Measurements from ENCODE around the gene BCL11B. TPM values are rescaled to one million over a fixed set of nuclear protein-coding genes. Genes with fewer than 3 reads are reported as not detected.

BCL11B gene
- total RNA-seq, 1 donor from 2014 or later, result 0.85 TPM

GRCh38 chr14:99277530-99277929 lies 5.5 kb upstream of the BCL11B start:
- peaks cover 6 to 10% of the 10 kb centered on the region in 2 donors for H3K4me1 ChIP-seq
- no peak overlapping the region for H3K27ac ChIP-seq
- DNase-seq (ENCODE audit: low spot score in 2 of 2), result no peak
- no peak overlapping the region for H3K4me3 ChIP-seq
- H3K36me3 ChIP-seq, result no peaks in the 10 kb centered on the region
- TF ChIP-seq CTCF (IDR thresholded peaks at IDR 0.05), result no peak
- H3K27me3 ChIP-seq, result peaks cover 16% of the 10 kb centered on the region
- intact Hi-C loops (cut with DNase I), result no loop called here
- no peaks in the 10 kb centered on the region for H3K9me3 ChIP-seq

GRCh38 chr14:99276482-99276881 lies 4.5 kb upstream of the BCL11B start:
- Histone ChIP-seq H3K27me3 (peaks cover 26% of the 10 kb centered on the region), H3K4me1 (peaks cover 6 to 17% of the 10 kb centered on the region in 2 donors), H3K27ac (no peak overlapping the region), H3K4me3 (no peak overlapping the region), H3K36me3 (no peaks in the 10 kb centered on the region), H3K9me3 (no peaks in the 10 kb centered on the region)
- no peak for DNase-seq (ENCODE audit: low spot score in 2 of 2)
- TF ChIP-seq CTCF (IDR thresholded peaks at IDR 0.05), result no peak
- intact Hi-C loops (cut with DNase I), result no loop called here

- H3K4me1 ChIP-seq, result peaks cover 13 to 25% of the 10 kb centered on the region in 2 donors
- peaks cover 35% of the 10 kb centered on the region for H3K27me3 ChIP-seq
- H3K36me3 ChIP-seq, result no peaks in the 10 kb centered on the region
- no peak overlapping the region for H3K4me3 ChIP-seq
- no peak overlapping the region for H3K27ac ChIP-seq
- DNase-seq (ENCODE audit: low spot score in 2 of 2), result no peak
- H3K9me3 ChIP-seq, result no peaks in the 10 kb centered on the region
- intact Hi-C loops (cut with DNase I), result no loop called here
- TF ChIP-seq CTCF (IDR thresholded peaks at IDR 0.05), result no peak
Observed at GRCh38 chr14:99275222-99275584, 3.2 kb upstream of the BCL11B start.

- Histone ChIP-seq H3K36me3 (no peaks in the 10 kb centered on the region), H3K27ac (no peak overlapping the region), H3K4me3 (peak overlapping the region; percentile 25 to 55), H3K9me3 (no peaks in the 10 kb centered on the region), H3K4me1 (peaks cover 13 to 25% of the 10 kb centered on the region in 2 donors), H3K27me3 (peaks cover 37% of the 10 kb centered on the region)
- DNase-seq (ENCODE audit: low spot score in 2 of 2), result no peak
- intact Hi-C loops (cut with DNase I), result no loop called here
- TF ChIP-seq CTCF (IDR thresholded peaks at IDR 0.05), result peak in 1 of 3 experiments; percentile 31
Observed at GRCh38 chr14:99274346-99275221, 2.6 kb upstream of the BCL11B start.

- DNase-seq (ENCODE audit: low spot score in 2 of 2), result peak in 1 of 2 donors; percentile 50
- H3K4me1 ChIP-seq, result peaks cover 13 to 25% of the 10 kb centered on the region in 2 donors
- H3K27ac ChIP-seq, result no peak overlapping the region
- no peaks in the 10 kb centered on the region for H3K36me3 ChIP-seq
- H3K9me3 ChIP-seq, result no peaks in the 10 kb centered on the region
- intact Hi-C loops (cut with DNase I), result no loop called here
- TF ChIP-seq CTCF (IDR thresholded peaks at IDR 0.05), result no peak
- peak overlapping the region; percentile 25 to 55 for H3K4me3 ChIP-seq
- H3K27me3 ChIP-seq, result peaks cover 37% of the 10 kb centered on the region
Observed at GRCh38 chr14:99273766-99274345, 1.9 kb upstream of the BCL11B start.
